Measurements from ENCODE around the gene ENDOG.

ENDOG gene

DNA sequence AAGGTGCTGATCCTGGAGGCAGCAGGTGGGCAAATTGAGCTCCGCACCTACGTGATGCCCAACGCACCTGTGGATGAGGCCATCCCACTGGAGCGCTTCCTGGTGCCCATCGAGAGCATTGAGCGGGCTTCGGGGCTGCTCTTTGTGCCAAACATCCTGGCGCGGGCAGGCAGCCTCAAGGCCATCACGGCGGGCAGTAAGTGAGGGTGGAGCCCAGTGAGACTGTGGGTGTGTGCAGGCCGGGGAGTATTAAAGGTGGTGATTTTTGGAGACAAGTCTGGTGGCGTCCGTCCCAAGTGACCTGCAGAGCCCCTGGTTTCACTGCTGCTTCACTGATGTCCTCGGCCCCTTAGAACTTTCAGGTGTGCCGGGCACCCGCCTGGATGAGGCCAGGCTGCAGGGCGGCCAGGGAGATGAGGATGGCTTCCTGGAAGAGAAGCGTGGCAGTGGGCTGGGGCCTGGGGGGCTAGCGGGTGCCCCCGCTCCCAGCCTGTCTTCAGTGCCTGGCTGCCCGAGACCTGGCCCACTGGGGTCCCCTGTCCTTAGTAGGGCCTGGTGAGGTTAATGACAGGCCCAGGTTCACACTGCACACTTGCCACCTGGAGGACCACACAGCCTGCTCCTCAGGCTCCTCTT is 4.2 kb downstream of the ENDOG start:
- Histone ChIP-seq H3K36me3 (peaks cover 65 to 79% (median 70%) of the 10 kb centered on the region in 11 experiments), H3K4me1 (peaks cover 16 to 27% (median 20%) of the 10 kb centered on the region in 10 experiments), H3K27ac (no peak overlapping the region), H3K4me3 (no peak overlapping the region), H4K20me1 (peaks cover 0 to 85% (median 73%) of the 10 kb centered on the region in 11 experiments; a peak in 19 of 22 replicates), H3K9ac (no peak overlapping the region), H3K9me3 (replicated peaks in 1 of 11) (no peaks in the 10 kb centered on the region), H3K4me2 (no peak overlapping the region), H3K27me3 (no peaks in the 10 kb centered on the region)
- TF ChIP-seq Cebpa-rat (IDR thresholded peaks at IDR 0.05): no peak

DNA sequence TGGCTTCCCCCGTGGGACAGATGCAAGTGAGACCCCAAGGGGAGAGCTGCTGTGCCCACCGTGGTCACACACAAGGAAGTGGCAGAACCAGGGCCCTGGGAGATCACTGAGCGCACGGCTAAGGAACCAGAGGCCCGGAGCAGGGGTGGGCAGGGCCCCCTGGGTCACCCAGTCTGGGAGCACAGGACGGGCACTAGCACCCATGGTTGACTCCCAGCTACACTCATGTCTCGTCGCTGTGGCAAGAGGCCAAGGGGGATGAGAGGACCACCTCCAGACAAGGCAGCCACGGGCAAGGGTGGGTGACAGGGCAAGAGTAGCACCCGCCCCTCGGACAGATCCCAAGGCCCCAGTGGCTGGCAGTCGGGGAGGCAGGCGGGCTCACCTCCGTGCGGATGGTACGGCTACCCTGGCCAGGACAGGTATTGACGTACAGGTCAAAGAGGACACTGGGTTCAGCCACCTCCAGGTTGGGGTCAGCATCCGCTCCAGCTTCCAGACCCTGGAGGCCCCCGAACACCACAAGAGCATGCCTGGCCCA is 5.1 kb downstream of the ENDOG start:
- peaks cover 0 to 92% (median 73%) of the 10 kb centered on the region in 11 experiments; a peak in 19 of 22 replicates for H4K20me1 ChIP-seq
- no peaks in the 10 kb centered on the region for H3K9me3 ChIP-seq (replicated peaks in 1 of 11)
- H3K4me3 ChIP-seq: no peak overlapping the region
- H3K9ac ChIP-seq: no peak overlapping the region; a peak in 2 of 22 replicates
- H3K27ac ChIP-seq: no peak overlapping the region
- no peaks in the 10 kb centered on the region for H3K27me3 ChIP-seq
- no peak for TF ChIP-seq Cebpa-rat (IDR thresholded peaks at IDR 0.05)
- H3K4me1 ChIP-seq: peaks cover 20 to 30% (median 26%) of the 10 kb centered on the region in 10 experiments
- no peak overlapping the region for H3K4me2 ChIP-seq
- peaks cover 65 to 88% (median 77%) of the 10 kb centered on the region in 11 experiments for H3K36me3 ChIP-seq

DNA sequence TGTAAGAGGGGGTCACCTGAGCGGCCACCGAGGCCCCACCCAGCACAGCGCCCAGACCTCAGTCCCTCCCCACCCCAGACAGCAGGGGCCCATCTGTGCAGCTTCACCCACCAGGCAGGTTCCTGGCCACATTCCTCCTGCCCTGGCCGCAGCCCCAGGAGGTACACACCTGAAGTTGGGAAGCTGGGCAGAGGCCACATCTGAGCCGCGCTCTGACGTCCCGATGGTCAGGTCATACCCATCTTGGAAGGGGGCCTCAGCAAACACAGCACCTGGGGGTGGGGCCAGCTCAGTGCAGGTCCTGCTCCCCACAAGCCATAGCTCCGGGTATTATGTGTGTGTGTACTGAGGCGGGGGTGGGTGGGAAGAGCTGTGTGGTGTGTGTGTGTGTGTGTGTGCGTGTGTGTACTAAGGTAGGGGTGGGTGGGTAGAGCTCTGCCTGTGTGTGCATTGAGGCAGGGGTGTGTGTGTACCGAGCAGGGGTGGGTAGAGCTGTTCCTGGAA is 5.7 kb downstream of the ENDOG start:
- Histone ChIP-seq H3K4me3 (no peak overlapping the region), H3K9ac (no peak overlapping the region; a peak in 1 of 22 replicates), H3K4me2 (no peak overlapping the region), H3K27me3 (no peaks in the 10 kb centered on the region), H3K27ac (no peak overlapping the region), H3K9me3 (replicated peaks in 1 of 11) (no peaks in the 10 kb centered on the region), H3K36me3 (peaks cover 65 to 90% (median 78%) of the 10 kb centered on the region in 11 experiments), H3K4me1 (peaks cover 24 to 35% (median 31%) of the 10 kb centered on the region in 10 experiments), H4K20me1 (peaks cover 0 to 97% (median 76%) of the 10 kb centered on the region in 11 experiments; a peak in 19 of 22 replicates)
- TF ChIP-seq Cebpa-rat (IDR thresholded peaks at IDR 0.05): no peak

DNA sequence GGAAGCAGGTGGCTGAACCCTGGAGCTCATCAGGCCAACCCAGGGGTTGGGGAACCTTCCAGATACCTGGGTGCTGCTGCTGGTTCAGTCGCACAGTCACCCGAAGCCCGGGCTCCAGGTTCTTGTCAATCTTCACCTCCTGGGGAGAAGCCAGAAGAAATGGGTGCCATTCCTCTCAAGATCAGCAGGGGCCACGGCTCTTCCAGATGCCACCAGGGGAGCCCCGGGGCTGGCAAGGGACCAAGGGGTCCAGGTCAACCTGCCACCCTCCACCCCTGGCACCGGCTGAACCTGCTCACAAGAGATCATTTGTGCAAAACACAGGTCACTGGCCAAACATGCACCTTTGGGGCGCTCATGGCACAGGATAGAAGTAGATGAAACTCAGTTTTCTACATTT is 6.6 kb downstream of the ENDOG start:
- H3K9ac ChIP-seq: no peak overlapping the region
- H3K4me2 ChIP-seq: no peak overlapping the region
- H3K27ac ChIP-seq: no peak overlapping the region
- H3K36me3 ChIP-seq: peaks cover 65 to 87% (median 78%) of the 10 kb centered on the region in 11 experiments
- no peaks in the 10 kb centered on the region for H3K27me3 ChIP-seq
- H3K4me3 ChIP-seq: no peak overlapping the region
- no peaks in the 10 kb centered on the region for H3K9me3 ChIP-seq (replicated peaks in 1 of 11)
- TF ChIP-seq Cebpa-rat (IDR thresholded peaks at IDR 0.05): no peak
- H3K4me1 ChIP-seq: peaks cover 17 to 28% (median 24%) of the 10 kb centered on the region in 10 experiments
- H4K20me1 ChIP-seq: peaks cover 0 to 90% (median 68%) of the 10 kb centered on the region in 11 experiments; a peak in 19 of 22 replicates

DNA sequence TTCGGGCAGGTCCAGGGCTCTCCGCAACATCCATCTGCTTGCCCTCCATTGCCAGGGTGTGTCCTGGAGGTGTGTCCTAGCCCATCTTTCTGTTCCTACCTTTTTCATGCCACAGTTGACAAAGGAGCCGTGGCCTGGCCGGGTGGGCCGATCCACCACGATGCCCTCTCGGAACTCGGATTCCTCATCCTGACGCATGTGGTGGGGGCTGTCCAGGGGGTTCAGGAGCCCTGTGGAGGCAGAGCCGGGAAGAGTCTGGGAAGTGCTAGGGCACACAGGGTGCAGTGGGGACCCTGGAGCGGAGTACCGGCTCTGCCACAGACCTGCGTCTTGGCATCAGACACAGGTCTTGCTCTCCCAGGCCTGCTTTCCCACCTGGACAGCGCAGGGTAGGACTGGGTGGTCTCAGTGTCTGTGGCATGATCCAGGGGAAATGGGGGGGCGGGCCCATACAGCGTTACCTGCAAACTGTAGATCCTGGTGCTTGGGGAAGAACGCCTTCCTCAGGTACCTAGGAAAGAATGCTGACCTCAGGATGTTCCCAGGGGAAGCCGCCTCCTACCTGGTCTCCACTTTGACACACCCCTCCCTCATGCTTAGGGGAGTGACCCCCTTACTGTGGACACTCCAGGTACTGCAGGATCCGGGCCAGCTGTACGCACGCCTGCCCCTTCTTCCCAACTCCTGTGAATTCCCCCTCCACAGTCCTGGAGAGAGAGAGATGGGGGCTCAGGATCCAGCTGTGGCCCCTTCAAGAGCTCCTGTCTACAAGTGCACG is 7.8 kb downstream of the ENDOG start:
- H4K20me1 ChIP-seq: peaks cover 0 to 78% (median 56%) of the 10 kb centered on the region in 11 experiments; a peak in 19 of 22 replicates
- peaks cover 59 to 75% (median 74%) of the 10 kb centered on the region in 11 experiments for H3K36me3 ChIP-seq
- peaks cover 17 to 26% (median 20%) of the 10 kb centered on the region in 10 experiments for H3K4me1 ChIP-seq
- no peak overlapping the region for H3K4me3 ChIP-seq
- TF ChIP-seq Cebpa-rat (IDR thresholded peaks at IDR 0.05): no peak
- H3K27me3 ChIP-seq: no peaks in the 10 kb centered on the region
- H3K9me3 ChIP-seq (replicated peaks in 1 of 11): no peaks in the 10 kb centered on the region
- no peak overlapping the region for H3K4me2 ChIP-seq
- H3K27ac ChIP-seq: no peak overlapping the region
- no peak overlapping the region for H3K9ac ChIP-seq

DNA sequence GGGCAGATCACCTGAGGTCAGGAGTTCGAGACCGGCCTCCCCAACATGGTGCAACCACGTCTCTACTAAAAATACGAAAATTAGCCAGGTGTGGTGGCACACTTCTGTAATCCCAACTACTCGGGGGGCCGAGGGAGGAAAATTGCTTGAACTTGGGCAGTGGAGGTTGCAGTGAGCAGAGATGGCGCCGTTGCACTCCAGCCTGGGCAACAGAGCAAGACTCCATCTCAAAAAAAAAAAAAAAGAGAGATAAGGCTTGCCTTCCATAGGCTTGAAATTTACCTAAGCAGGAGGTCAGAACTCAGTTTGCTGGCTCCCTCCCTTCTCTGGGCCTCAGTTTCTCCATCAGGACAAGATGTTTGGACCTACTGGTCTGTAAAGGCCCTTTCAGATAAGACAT is 10.0 kb downstream of the ENDOG start:
- Histone ChIP-seq H3K4me3 (peak overlapping the region in 9 of 10 experiments; percentile 74 to 98 (median 90); a peak in 19 of 20 replicates), H3K27me3 (no peaks in the 10 kb centered on the region), H3K36me3 (peaks cover 38 to 65% (median 55%) of the 10 kb centered on the region in 11 experiments), H3K4me2 (peak overlapping the region; percentile 82 to 99 (median 95)), H3K9me3 (replicated peaks in 1 of 11) (no peaks in the 10 kb centered on the region), H3K4me1 (peaks cover 17 to 26% (median 19%) of the 10 kb centered on the region in 10 experiments), H3K27ac (peak overlapping the region in 1 of 11 experiments; percentile 88; a peak in 3 of 22 replicates), H4K20me1 (peaks cover 0 to 56% (median 35%) of the 10 kb centered on the region in 11 experiments; a peak in 14 of 22 replicates), H3K9ac (peak overlapping the region in 10 of 11 experiments; percentile 79 to 96 (median 89); a peak in 16 of 22 replicates)
- TF ChIP-seq Cebpa-rat (IDR thresholded peaks at IDR 0.05): no peak

DNA sequence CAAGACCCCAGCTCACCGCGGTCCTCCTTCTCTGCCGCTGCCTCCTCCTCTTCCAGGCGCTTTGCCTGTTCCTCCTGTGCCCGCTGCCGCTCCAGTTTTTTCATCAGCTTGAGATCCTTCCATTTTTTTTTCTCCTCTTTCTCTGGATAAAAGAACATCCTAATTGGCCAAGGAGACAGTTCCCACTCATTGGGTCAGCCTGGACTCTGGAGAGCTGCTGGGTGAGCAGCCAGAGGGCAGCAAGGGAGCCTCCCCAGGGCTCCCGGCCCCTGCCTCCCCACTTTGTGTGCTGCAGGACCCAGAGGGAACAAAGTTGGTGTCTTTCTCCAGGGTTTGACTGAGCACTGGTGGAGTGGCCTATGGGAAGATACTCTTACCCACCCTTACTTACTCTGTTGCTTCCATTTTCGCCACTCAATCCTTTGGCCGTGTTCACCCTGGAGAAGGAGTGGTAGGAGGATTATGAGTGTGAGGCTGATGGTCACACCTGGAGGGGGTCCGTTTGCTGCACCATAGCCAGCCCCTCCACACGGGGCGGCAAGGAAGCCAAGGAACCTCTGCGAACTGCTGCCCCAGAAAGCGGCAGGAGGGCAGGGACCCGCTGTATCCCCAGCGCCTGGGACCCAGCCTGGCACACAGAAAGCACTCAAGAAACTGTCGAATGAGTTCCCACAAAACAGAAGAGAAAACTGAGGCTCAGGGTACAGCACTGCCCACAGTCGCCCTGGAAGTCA is 10.6 kb downstream of the ENDOG start:
- Histone ChIP-seq H3K36me3 (peaks cover 34 to 65% (median 55%) of the 10 kb centered on the region in 11 experiments), H3K9ac (peak overlapping the region; percentile 79 to 96 (median 89)), H3K4me3 (peak overlapping the region; percentile 74 to 98 (median 92)), H3K27ac (peak overlapping the region; percentile 53 to 91 (median 83); a peak in 21 of 22 replicates), H3K9me3 (replicated peaks in 1 of 11) (no peaks in the 10 kb centered on the region), H3K4me1 (peaks cover 17 to 26% (median 19%) of the 10 kb centered on the region in 10 experiments), H3K4me2 (peak overlapping the region; percentile 82 to 99 (median 95)), H4K20me1 (peaks cover 0 to 50% (median 29%) of the 10 kb centered on the region in 11 experiments; a peak in 13 of 22 replicates), H3K27me3 (no peaks in the 10 kb centered on the region)
- TF ChIP-seq Cebpa-rat (IDR thresholded peaks at IDR 0.05): no peak
